ENCODE measurements around the gene CMKLR1.

Gene CMKLR1

DNA sequence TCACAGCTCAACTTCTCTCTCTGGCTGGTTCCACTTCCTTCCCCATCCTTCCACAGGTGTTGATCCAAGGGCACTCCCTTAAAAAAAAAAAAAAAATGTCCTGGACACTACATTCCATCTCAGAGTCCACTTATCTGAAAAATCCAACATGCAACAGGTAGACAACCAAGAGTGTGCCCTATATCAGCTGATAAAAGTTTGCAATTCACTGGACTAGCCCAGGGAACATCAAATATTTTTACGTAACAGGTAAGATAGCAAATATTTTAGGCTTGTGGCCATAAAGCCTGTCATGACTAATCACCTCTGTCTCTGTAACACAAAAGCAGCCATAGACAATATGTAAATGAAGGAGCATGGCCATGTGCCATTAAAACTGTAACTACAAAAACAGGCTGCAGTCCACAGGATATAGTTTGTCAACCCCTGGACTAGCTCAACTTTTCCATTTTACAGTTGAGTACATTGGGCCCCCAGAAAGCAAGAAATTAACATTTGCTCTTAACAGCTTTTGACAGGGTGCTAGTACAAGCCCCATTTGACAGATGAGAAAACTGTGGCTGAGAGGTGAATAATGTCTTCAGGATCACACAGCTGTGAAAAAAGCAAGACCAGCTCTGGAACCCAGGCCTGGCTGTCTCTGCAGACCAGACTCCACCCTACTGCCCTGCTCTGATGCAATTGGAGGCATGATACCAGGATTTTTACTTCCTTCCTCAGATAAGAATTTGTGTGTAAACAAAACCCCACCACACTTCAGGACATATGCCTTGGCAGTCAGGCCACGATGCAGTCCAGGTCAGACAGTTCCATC is 68.9 kb downstream of the CMKLR1 start:
- DNase-seq (ENCODE audit: low read depth) = no peak
- TF ChIP-seq CTCF (IDR thresholded peaks at IDR 0.05; ENCODE audit: low read length, missing control alignments) = no peak
- H3K4me3 ChIP-seq (replicated peaks; ENCODE audit: low read depth, low read length) = no peak overlapping the region

- no peak for TF ChIP-seq CTCF (IDR thresholded peaks at IDR 0.05; ENCODE audit: low read length, missing control alignments)
- no peak for DNase-seq (ENCODE audit: low read depth)
- H3K4me3 ChIP-seq (replicated peaks; ENCODE audit: low read depth, low read length) = no peak overlapping the region
These were observed 69.9 kb downstream of the CMKLR1 start for GRCh38 chr12:108269224-108269623.

DNA sequence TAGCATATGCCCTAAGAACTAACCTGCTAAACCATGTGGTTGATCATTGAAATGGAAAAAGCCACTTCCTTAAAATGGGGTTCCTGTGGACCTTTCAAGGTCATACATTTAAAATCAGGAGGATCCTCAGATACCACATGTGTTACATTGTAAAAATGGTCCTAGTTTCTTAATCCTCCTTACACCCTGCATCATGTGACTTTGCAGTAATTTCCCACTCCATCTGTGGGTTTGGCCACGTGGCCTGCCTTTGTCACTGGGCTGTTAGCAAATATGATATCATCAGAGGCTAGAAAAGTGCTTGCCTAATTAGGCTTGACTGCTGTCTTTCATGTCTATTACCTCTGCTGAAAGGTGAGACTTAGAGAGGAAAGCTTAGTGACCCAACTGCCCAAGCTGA is 70.7 kb downstream of the CMKLR1 start:
- TF ChIP-seq CTCF (IDR thresholded peaks at IDR 0.05; ENCODE audit: low read length, missing control alignments) = no peak
- no peak overlapping the region for H3K4me3 ChIP-seq (replicated peaks; ENCODE audit: low read depth, low read length)
- DNase-seq (ENCODE audit: low read depth) = no peak

- no peak overlapping the region for H3K4me3 ChIP-seq (replicated peaks; ENCODE audit: low read depth, low read length)
- DNase-seq (ENCODE audit: low read depth) = no peak
- TF ChIP-seq CTCF (IDR thresholded peaks at IDR 0.05; ENCODE audit: low read length, missing control alignments) = no peak
These were observed 71.7 kb downstream of the CMKLR1 start for GRCh38 chr12:108267450-108267849.

GRCh38 chr12:108266131-108266530 is 73.0 kb downstream of the CMKLR1 start:
- H3K4me3 ChIP-seq (replicated peaks; ENCODE audit: low read depth, low read length) = no peak overlapping the region
- no peak for DNase-seq (ENCODE audit: low read depth)
- no peak for TF ChIP-seq CTCF (IDR thresholded peaks at IDR 0.05; ENCODE audit: low read length, missing control alignments)

- TF ChIP-seq CTCF (IDR thresholded peaks at IDR 0.05; ENCODE audit: low read length, missing control alignments) = no peak
- no peak overlapping the region for H3K4me3 ChIP-seq (replicated peaks; ENCODE audit: low read depth, low read length)
- no peak for DNase-seq (ENCODE audit: low read depth)
These were observed 73.6 kb downstream of the CMKLR1 start for GRCh38 chr12:108265505-108265904.

GRCh38 chr12:108260969-108261368 is 78.1 kb downstream of the CMKLR1 start:
- no peak overlapping the region for H3K4me3 ChIP-seq (replicated peaks; ENCODE audit: low read depth, low read length)
- TF ChIP-seq CTCF (IDR thresholded peaks at IDR 0.05; ENCODE audit: low read length, missing control alignments) = no peak
- DNase-seq (ENCODE audit: low read depth) = no peak
